ENCODE measurements around the gene P2RX6.
A peak's percentile ranks its signal among the peaks of the same experiment; 100 is the strongest.
"Not testable (repeated sequence)": the region's sequence is repeated elsewhere in the genome, so short reads cannot be mapped to it uniquely, and the experiment has no call there.

P2RX6 gene

GRCh38 chr22:20994128-20994901 lies 20.6 kb upstream of the P2RX6 start:
- no peak for DNase-seq (ENCODE audit: low read depth)

GRCh38 chr22:20994902-20995241 lies 20.1 kb upstream of the P2RX6 start:
- no peak for DNase-seq (ENCODE audit: low read depth)

GRCh38 chr22:20995329-20996030 lies 19.5 kb upstream of the P2RX6 start:
- DNase-seq (ENCODE audit: low read depth), result no peak

DNA sequence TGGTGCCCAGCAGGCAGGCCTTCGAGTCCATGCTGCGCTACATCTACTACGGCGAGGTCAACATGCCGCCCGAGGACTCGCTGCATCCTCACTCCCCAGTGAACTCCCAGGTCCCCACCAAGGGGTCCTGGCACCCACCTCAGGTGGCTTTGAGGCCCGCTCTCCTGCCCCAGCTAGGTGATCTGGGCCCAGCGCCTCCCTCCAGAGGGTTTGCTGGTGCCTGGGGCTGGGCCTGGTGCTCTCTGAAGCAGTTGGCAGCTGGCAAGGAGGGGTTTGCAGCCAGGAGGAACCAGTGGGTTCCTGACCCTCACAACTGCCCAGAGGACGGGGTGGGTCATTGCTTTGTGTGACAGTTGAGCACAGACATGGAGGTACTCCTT lies 18.9 kb upstream of the P2RX6 start:
- no peak for DNase-seq (ENCODE audit: low read depth)

DNA sequence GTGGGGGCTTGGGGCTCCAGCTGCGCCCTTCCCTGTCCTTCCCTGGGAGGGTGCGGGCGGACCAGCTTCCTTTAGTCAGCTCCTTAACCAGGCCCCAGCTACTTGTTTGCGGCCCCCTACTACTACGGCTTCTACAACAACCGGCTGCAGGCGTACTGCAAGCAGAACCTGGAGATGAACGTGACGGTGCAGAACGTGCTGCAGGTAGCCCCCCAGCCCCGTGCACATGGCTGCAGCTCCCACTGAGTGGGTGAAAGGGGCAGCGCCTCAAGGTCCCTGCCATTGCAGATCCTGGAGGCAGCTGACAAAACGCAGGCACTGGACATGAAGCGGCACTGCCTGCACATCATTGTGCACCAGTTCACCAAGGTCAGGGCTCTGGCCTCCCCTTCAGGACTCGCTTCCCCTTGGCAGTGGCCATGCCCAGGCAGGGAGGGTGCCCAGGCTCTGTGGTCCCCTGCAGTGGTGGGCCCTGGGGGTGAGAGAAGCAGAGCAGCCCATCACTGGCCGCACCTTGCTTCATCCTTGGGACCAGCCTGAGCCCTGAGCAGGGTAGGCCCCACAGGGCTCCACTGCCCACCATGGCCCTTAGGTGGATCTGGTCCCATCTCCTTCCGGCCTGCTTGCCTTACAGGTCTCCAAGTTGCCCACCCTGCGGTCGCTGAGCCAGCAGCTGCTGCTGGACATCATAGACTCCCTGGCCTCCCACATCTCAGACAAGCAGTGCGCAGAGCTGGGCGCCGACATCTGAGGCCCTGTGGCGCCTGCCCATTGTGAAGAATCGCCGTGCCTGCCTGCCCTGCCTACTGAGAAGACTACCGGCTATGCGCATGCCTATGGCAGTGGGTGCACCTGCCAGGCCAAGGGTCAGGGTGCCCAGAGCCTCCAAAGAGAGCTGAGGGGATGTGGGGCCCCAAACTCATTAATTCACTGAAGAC lies 18.1 kb upstream of the P2RX6 start:
- no peak for DNase-seq (ENCODE audit: low read depth)

DNA sequence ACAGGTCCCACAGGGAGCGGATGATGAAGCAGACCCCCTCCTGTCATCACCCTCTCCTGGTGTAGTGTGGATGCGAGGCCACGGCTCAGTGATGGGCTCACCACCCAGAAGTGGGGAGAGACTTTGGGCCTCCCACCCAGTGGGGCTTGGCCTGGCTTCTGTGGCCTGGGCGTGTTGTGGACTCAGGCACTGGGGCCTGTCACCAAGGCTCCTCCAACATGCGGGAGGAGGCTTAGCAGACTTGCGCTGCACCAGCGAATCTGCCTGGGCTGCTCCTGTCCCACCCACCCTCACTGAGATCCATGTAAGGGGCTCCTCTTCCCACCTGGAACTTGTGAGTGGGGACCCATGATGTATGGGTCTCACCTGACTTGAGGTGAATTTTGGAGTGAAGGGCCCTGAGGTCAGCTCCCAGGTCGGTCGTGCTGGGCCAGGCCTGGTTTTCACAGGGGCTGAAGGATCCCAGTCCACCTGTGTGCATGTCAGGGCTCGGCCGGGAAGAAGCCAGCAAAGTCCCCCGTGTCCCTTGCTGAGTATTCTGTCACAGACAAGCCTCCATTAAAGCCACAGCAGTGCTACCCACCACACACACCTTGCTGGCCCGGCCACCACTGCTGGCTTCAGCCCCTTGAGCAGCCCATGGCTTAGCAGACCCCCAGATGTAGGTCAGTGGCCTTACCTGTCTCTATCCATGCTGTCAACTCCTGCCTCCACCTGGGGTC lies 17.3 kb upstream of the P2RX6 start:
- no peak for DNase-seq (ENCODE audit: low read depth)

DNA sequence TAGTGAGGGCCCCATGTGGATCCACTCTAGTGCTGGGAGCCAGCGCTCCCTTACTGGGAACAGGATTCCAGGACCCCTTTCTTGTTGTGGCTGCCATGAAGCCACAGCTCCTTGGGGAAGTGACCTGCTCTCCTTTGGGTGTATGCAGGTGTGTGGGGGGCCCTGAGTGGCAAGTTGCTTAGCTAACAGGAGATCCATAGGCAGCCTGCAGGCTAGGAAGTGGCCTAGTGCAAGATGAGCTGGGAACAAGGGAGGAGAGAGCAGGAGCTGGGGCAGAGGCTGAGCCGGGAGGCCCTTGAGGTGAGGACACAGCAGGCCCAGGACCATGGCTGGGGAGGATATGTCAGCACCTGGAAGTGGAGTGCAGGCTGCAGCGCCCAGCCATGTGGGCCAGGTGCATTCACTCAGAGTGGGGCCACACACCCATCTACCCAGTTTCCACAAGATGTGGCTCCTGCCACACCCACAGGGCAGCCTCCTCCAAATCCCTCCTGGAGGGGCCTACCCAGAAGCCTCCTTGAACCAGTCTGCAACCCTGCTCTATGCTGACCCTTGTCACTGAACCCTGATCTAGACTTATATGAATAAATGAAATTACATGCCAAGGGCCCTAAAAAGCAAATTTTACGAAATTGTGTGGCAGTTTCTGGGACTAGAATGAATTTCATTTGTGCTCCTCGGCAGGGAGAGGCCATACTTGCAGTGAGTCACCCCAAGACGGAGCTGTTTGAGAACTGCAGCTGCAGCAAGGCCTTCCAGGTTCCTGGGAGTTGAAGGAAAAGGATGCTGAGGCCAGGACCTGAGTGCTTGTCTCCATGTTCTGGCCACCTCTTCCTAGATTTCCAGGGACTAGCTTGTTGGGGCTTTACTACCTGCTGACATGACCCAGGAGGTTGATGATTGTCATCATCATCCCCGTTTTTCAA lies 16.3 kb upstream of the P2RX6 start:
- no peak for DNase-seq (ENCODE audit: low read depth)

- DNase-seq (ENCODE audit: low read depth), result no peak
Observed at GRCh38 chr22:20999350-21000206, 15.4 kb upstream of the P2RX6 start.

DNA sequence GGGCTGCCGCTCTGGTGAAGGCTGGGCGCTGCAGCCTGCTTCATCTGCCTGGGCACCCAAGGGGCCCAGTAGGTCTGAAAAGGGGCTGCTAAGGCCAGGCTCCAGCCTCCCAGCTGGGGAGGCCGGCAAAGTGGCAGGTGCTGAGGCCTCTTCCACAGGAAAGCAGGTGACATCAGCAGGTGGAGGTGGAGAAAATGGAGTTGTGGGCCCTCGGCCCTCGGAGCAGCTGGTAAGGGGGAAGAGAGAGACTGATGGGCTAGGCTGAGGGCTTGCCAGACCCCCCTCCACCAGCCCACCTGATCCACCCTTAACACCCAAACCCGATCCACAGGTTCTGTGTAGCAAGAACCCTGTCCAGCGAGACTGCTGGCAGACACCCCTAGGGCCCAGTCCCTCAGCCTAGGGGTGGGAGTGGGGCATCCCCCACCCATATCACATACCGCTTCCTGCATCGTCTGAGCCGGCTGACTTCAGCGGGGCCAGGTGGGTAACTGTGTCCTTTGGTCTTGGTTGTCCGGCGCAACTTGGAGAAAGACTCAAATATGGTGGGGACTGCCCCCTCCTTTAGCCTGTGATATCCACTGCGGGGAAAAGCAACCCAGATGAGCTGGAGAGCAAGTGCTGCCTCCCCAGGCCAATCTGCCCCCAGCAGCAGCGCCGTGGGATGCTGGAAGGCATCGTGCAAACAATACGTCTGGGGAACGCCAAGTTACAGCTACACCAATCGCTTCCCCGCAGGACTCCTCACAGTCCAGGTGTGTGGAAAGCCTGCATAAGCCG lies 14.6 kb upstream of the P2RX6 start:
- no peak for DNase-seq (ENCODE audit: low read depth)

DNA sequence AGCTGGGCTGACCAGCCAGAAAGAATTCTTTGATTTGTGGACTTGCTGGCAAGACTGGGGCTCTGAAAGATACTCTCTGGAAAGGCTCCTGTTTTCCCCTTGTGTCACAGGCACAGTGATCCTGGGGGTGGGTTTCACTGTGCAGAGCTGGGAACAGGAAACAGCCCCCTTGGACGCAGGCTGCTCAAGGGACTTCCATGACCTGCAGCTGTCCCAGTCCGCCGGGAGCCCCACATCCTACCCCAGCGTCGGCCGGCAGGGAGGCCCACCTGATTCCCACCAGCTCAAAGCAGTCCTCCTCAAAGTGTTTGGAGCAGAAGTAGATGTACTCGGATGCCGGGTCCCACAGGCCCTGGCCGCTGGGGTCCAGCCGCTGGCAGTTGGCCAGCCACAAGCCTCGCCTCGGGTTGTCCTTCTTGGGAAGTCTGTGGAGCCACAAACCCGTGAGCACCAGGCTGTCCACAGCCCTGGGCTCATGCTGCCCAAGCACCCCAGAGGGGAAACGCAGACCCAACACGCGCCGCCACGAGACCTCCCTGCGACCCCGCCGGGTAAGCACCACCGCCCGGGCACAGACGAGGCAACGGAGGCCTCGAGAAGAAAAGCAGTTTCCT lies 13.9 kb upstream of the P2RX6 start:
- DNase-seq (ENCODE audit: low read depth), result no peak

- peak; percentile 50 for DNase-seq (ENCODE audit: low read depth)
Observed at GRCh38 chr22:21001601-21002325, 13.2 kb upstream of the P2RX6 start, which contains the start of gene THAP7. Gene THAP7 (minus strand): TSS chr22:21002118. CDS start chr22:21001911, 207 bp downstream.

DNA sequence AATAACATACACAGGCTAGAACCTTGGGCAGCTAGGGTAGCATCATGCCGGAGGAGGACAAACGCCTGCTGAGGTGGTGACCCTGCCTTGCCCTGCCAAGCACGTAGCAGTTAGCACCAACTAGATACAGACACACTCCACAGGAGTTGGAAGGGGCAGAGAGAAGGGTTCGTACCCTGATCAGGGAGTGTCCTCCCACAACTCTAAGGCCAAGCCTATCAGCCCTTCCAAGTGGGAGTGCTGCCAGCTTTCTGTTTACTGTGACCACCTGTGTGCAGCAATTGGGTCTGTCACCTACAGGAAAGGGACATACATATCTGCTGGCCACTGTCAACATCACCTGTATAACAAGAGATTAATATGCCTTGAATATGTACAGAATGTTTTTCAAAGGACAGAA lies 11.2 kb upstream of the P2RX6 start:
- DNase-seq (ENCODE audit: low read depth), result no peak

DNA sequence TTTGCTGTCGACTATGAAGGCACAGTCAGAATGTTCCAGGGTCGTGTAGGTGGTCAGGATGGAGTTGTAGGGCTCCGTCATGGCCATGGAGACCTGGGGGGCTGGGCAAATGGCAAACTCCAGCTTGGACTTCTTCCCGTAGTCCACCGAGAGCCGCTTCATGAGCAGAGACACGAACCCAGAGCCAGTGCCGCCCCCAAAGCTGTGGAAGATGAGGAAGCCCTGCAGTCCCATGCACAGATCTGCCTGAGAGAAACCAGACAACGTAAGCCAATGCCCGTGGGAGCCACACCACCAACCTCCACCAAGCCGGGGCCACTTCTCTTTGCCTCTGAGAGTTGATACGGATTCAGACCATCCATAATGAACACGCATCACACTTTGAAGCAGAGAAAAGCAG lies 5.8 kb upstream of the P2RX6 start:
- not testable (repeated sequence) for DNase-seq (ENCODE audit: low read depth)

- DNase-seq (ENCODE audit: low read depth), result no peak
Observed at GRCh38 chr22:21009638-21010425, 5.1 kb upstream of the P2RX6 start.

- no peak for DNase-seq (ENCODE audit: low read depth)
Observed at GRCh38 chr22:21010426-21011113, 4.4 kb upstream of the P2RX6 start.
